Ovary (tissue), 9 donors: ENCODE measurements around the gene NDE1. TPM values are rescaled to one million over a fixed set of nuclear protein-coding genes. Genes with fewer than 3 reads are reported as not detected.

ENCODE experiments used
- DNase-seq, 5 donors: peaks; one replicate each; pipeline ENCODE4 v3.0.0-alpha.2; 2019 to 2020
- H3K27ac ChIP-seq, 2 donors: fragments of 200-600 bp; one replicate each; pipeline versions ENCODE4 v1.5.1 to v1.8.0; 2019 to 2022
- H3K27me3 ChIP-seq: fragments of 200-600 bp; one replicate; pipeline ENCODE4 v1.8.0; 2022
- H3K36me3 ChIP-seq: fragments of 200-600 bp; sonication (generic); one replicate; pipeline ENCODE4 v1.5.1; 2019
- H3K4me1 ChIP-seq: one replicate; pipeline ENCODE4 v1.8.1; 2013; ENCODE audit warnings: mild to moderate bottlenecking, moderate library complexity; ENCODE audit not compliant: insufficient read depth
- H3K4me3 ChIP-seq: fragments of 200-600 bp; sonication (generic); one replicate; pipeline ENCODE4 v1.5.1; 2017
- H3K9me3 ChIP-seq, 2 donors: fragments of 200-600 bp in 1 of 2; sonication (generic) in 1 of 2; one replicate each; pipeline versions ENCODE4 v1.5.1 to v1.8.1; 2013 to 2019; ENCODE audit warnings: mild to moderate bottlenecking in 1 of 2, moderate library complexity in 1 of 2
- EP300 ChIP-seq: sonication (generic); formaldehyde crosslinking; IDR thresholded peaks from one replicate; pipeline ENCODE4 v1.6.1; 2017; ENCODE audit warnings: antibody characterized with exemption
- POLR2A ChIP-seq: fragments of 450-650 bp; IDR thresholded peaks from one replicate; pipeline ENCODE4 v1.6.1; 2017; ENCODE audit warnings: antibody characterized with exemption, mild to moderate bottlenecking, moderate library complexity
- WGBS, 3 donors: extraction: QIAGEN DNeasy Blood & Tissue Kit in 1 of 3; methylation state at CpG; one replicate each; pipeline versions ENCODE4 v1.1.5 to v1.1.7; 2013 to 2017; 5-methylcytosine and 5-hydroxymethylcytosine counted together
- intact Hi-C, 4 donors: fragments of 100-400 bp; cut with DNase I; formaldehyde crosslinking; loops; one replicate each; pipeline versions ENCODE4 v1.11.0 to v1.15.1; 2022 to 2023
- polyA plus RNA-seq, 2 donors: library from polyadenylated mRNA; stranded (reverse); fragments of 200-250 nt in 1 of 2; fragments of 350-450 nt in 1 of 2; fragmentation: Illumina TruSeq in 1 of 2; extraction: RNeasy Lipid Tissue Mini Kit (QIAGEN cat#74804) in 1 of 2; gene quantifications; one replicate each; pipeline ENCODE4 v1.2.3, GENCODE V29; 2013 to 2014
- total RNA-seq, 7 donors: library from RNA; depleted of rRNA in 2 of 7; stranded (reverse); fragments of >200 nt in 2 of 7; fragmentation: NEBNext Ultra II Directional in 3 of 7; extraction: Animal tissue kit (Norgen Biotek cat#: 25700) in 3 of 7; gene quantifications; one replicate each; pipeline versions ENCODE4 v1.1.0 to v1.2.4, GENCODE V29; 2016 to 2023
- TF ChIP-seq, protein P1 (sequence below), 3 donors: fragments of 450-650 bp in 2 of 3; fragments of 200-600 bp in 1 of 3; IDR thresholded peaks; one replicate each; pipeline versions ENCODE4 v1.5.1 to v1.8.0; 2016 to 2022; ENCODE audit warnings: antibody characterized with exemption in 3 of 3, mild to moderate bottlenecking in 1 of 3
- donor health status: DM: no; HTN: no; CAD: no; lungs with moderate emphysema.
- donor health status: DM: no; HTN: no; CAD: no.
- donor health status: Bipolar disorder and iron deficiency.
- donor health status: DM: yes; HTN: yes; CAD: no.
- donor health status: DM: no; HTN: no; CAD: no.
- donor health status: DM: yes; HTN: yes; CAD: no.

Gene NDE1
- total and polyA plus RNA-seq, 9 donors: 9.8 to 31.9 (median 22.4) TPM

DNA sequence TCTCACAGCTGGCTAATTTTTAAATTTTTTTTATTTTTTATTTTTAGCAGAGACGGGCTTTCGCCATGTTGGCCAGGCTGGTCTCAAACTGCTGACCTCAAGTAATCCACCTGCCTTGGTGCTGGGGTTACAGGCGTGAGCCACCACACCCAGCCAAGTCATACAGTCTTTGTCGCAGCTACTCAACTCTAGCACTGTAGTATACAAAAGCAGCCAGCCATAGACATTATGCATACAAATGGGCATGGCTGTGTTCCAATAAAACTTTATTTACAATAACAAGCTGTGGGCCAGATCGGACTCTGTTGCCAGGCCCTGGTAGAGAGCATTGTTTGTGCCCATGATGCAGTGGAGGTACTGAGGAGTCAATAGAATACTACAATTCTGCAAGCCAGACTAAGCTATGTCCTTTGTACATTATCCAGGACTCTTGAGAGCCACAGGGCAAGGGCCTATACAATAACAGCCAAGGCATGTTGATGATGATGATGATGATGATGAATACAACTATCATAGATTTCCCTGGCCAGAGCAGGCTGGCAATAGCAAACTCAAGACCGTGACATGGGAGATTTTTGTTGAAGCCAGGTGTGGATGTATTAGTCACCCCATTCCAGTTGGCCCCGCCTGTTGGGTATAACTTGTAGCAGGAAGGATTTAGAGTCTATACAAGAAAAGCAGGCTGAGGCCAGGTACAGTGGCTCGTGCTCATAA, 104.9 kb downstream of the NDE1 start:
- Histone ChIP-seq H3K36me3 (no peaks in the 10 kb centered on the region), H3K27me3 (no peaks in the 10 kb centered on the region), H3K4me3 (no peak overlapping the region), H3K9me3 (no peaks in the 10 kb centered on the region), H3K27ac (no peak overlapping the region), H3K4me1 (no peaks in the 10 kb centered on the region)
- WGBS, 3 donors: 84 to 89% (median 87%) methylated on average over 8 of the region's 8 CpGs
- no peak for TF ChIP-seq EP300
- TF ChIP-seq POLR2A: no peak
- TF ChIP-seq, protein P1, sequence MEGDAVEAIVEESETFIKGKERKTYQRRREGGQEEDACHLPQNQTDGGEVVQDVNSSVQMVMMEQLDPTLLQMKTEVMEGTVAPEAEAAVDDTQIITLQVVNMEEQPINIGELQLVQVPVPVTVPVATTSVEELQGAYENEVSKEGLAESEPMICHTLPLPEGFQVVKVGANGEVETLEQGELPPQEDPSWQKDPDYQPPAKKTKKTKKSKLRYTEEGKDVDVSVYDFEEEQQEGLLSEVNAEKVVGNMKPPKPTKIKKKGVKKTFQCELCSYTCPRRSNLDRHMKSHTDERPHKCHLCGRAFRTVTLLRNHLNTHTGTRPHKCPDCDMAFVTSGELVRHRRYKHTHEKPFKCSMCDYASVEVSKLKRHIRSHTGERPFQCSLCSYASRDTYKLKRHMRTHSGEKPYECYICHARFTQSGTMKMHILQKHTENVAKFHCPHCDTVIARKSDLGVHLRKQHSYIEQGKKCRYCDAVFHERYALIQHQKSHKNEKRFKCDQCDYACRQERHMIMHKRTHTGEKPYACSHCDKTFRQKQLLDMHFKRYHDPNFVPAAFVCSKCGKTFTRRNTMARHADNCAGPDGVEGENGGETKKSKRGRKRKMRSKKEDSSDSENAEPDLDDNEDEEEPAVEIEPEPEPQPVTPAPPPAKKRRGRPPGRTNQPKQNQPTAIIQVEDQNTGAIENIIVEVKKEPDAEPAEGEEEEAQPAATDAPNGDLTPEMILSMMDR (IDR thresholded peaks at IDR 0.05): no peak
- intact Hi-C loops: loop anchor here in 1 of 4 donors (10.0 kb wide), 1 partner anchor 370 kb away; no protein-coding TSS in a partner anchor
- DNase-seq: no peak

DNA sequence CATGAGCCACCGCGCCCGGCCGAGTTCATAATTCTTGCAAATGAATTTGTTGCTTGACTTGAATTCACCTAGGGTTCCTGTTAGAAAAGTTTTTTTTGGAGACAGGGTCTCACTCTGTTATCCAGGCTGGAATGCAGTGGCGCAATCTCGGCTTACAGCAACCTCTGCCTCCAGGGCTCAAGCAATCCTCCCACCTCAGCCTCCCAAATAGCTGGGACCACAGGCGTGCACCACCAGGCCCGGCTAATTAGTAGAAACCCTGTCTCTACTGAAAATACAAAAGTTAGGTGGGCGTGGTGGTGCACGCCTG, 107.0 kb downstream of the NDE1 start:
- intact Hi-C loops: loop anchor here in 1 of 4 donors (10.0 kb wide), 1 partner anchor 368 kb away; no protein-coding TSS in a partner anchor
- Histone ChIP-seq H3K36me3 (no peaks in the 10 kb centered on the region), H3K27ac (no peak overlapping the region), H3K4me1 (no peaks in the 10 kb centered on the region), H3K9me3 (no peaks in the 10 kb centered on the region), H3K4me3 (no peak overlapping the region), H3K27me3 (no peaks in the 10 kb centered on the region)
- TF ChIP-seq POLR2A: no peak
- TF ChIP-seq, protein P1 (IDR thresholded peaks at IDR 0.05): no peak
- no peak for TF ChIP-seq EP300
- no peak for DNase-seq
- 69 to 82% (median 69%) methylated on average over 10 of the region's 10 CpGs for WGBS, 3 donors

DNA sequence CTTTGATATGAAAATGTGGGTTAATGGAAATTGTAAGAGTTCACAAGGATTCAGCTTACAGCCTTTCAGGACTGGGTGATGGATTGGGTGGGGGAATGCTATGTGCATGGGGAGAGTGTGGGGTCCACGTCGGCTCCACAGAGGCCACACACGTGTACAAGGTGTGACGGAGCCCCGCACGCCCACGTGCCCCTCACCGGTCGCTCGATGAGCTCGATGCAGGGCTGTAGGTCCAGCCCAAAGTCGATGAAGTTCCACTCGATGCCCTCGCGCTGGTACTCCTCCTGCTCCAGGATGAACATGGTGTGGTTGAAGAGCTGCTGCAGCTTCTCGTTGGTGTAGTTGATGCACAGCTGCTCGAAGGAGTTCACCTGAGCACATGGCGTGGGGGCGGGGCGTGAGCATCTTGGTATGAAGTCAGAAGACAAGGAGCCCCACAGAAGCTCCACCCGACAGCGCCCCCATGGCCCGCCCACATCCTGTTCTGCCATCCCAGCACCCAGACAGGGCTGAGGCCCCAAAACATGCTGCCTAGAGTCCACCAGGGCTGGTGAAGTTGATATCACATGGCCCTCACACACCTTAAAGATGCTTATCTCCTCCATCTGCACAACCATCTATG, 107.7 kb downstream of the NDE1 start:
- H3K27me3 ChIP-seq: no peaks in the 10 kb centered on the region
- H3K9me3 ChIP-seq: no peaks in the 10 kb centered on the region
- WGBS, 3 donors: 90 to 92% (median 90%) methylated on average over 23 of the region's 23 CpGs
- H3K4me3 ChIP-seq: no peak overlapping the region
- no peak for DNase-seq
- H3K36me3 ChIP-seq: no peaks in the 10 kb centered on the region
- no peak overlapping the region for H3K27ac ChIP-seq
- TF ChIP-seq, protein P1 (IDR thresholded peaks at IDR 0.05): no peak
- TF ChIP-seq POLR2A (no peak), EP300 (no peak)
- intact Hi-C loops: loop anchor here in 1 of 4 donors (10.0 kb wide), 1 partner anchor 367 kb away; no protein-coding TSS in a partner anchor
- H3K4me1 ChIP-seq: no peaks in the 10 kb centered on the region

DNA sequence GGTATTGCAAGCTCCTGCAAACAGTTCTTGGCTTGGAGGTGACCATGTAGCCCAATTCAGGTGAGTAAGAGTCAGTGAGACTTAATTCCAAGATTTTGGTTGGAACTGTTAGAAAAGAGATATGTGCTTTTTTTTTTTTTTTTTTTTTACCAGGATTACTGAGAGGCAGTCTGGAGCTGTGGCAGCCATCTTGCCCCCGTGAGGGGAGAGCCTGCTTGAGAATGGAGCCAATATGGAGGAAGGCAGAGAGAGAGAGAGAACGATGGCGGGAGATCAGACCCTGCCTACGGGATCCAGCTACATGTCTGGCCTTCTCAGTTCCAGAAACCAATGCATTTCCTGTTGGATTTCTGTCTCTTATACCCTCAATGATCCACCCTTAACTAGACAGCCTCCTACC, 109.0 kb downstream of the NDE1 start:
- TF ChIP-seq, protein P1 (IDR thresholded peaks at IDR 0.05): no peak
- TF ChIP-seq POLR2A: no peak
- TF ChIP-seq EP300: no peak
- no peaks in the 10 kb centered on the region for H3K9me3 ChIP-seq
- H3K36me3 ChIP-seq: no peaks in the 10 kb centered on the region
- H3K27ac ChIP-seq: no peak overlapping the region
- 86 to 90% (median 90%) methylated on average over 4 of the region's 4 CpGs for WGBS, 3 donors
- intact Hi-C loops: loop anchor here in 1 of 4 donors (10.0 kb wide), 1 partner anchor 366 kb away; no protein-coding TSS in a partner anchor
- H3K4me3 ChIP-seq: no peak overlapping the region
- H3K4me1 ChIP-seq: no peaks in the 10 kb centered on the region
- no peaks in the 10 kb centered on the region for H3K27me3 ChIP-seq
- no peak for DNase-seq
